Osteoblast (primary cell): ENCODE measurements around the gene KANSL1. TPM values are rescaled to one million over a fixed set of nuclear protein-coding genes. Genes with fewer than 3 reads are reported as not detected.

Experiments used
- DNase-seq: peaks from one replicate; pipeline ENCODE4 v3.0.0; 2011; ENCODE audit warnings: low spot score, mixed read lengths; ENCODE audit not compliant: insufficient read length; ENCODE audit errors: missing footprints
- H2AFZ ChIP-seq: 2 replicates; pipeline ENCODE4 v1.6.0; 2011; ENCODE audit warnings: mild to moderate bottlenecking, low read length
- H3K27ac ChIP-seq: 2 replicates; pipeline ENCODE4 v1.5.1; 2011; ENCODE audit warnings: mild to moderate bottlenecking, low read depth, low read length, moderate library complexity
- H3K27me3 ChIP-seq: 2 replicates; pipeline ENCODE4 v1.6.0; 2012; ENCODE audit warnings: mild to moderate bottlenecking, control low read depth, inconsistent platforms, low read length, moderate library complexity; ENCODE audit not compliant: insufficient read depth
- H3K36me3 ChIP-seq: 2 replicates; pipeline ENCODE4 v1.5.1; 2011; ENCODE audit warnings: mild to moderate bottlenecking, low read length, control low read depth, moderate library complexity; ENCODE audit not compliant: insufficient read depth
- H3K4me1 ChIP-seq: 2 replicates; pipeline ENCODE4 v1.5.1; 2011; ENCODE audit warnings: mild to moderate bottlenecking, low read length, control low read depth, moderate library complexity; ENCODE audit not compliant: insufficient read depth
- H3K4me2 ChIP-seq: 2 replicates; pipeline ENCODE4 v1.6.0; 2011; ENCODE audit warnings: mild to moderate bottlenecking, low read length; ENCODE audit not compliant: insufficient read depth
- H3K4me3 ChIP-seq: fragments of 200-600 bp; sonication (generic); 3 replicates; pipeline ENCODE4 v1.5.1; 2012; ENCODE audit warnings: mild to moderate bottlenecking, low read length, inconsistent platforms; ENCODE audit not compliant: insufficient read depth
- H3K79me2 ChIP-seq: 2 replicates; pipeline ENCODE4 v1.6.0; 2012; ENCODE audit warnings: mild to moderate bottlenecking, low read length, control low read depth, inconsistent platforms; ENCODE audit not compliant: insufficient read depth
- H3K9me3 ChIP-seq: 2 replicates; pipeline ENCODE4 v1.5.1; 2011; ENCODE audit warnings: low read depth, low read length, control low read depth
- H4K20me1 ChIP-seq: 2 replicates; pipeline ENCODE4 v1.6.0; 2012; ENCODE audit warnings: mild to moderate bottlenecking, low read length, control low read depth; ENCODE audit not compliant: insufficient read depth
- total RNA-seq: library from RNA; depleted of rRNA; stranded (reverse); fragments of >200 nt; gene quantifications from 2 replicates; pipeline ENCODE4 v1.2.3, GENCODE V29; 2012
- TF ChIP-seq, protein P1 (sequence below): IDR thresholded peaks from 2 replicates; pipeline ENCODE4 v1.5.1; 2011; ENCODE audit warnings: mild to moderate bottlenecking, low read depth, low read length, moderate library complexity; ENCODE audit errors: extremely low read depth

Gene KANSL1
- total RNA-seq, 1 donor: 151 TPM

DNA sequence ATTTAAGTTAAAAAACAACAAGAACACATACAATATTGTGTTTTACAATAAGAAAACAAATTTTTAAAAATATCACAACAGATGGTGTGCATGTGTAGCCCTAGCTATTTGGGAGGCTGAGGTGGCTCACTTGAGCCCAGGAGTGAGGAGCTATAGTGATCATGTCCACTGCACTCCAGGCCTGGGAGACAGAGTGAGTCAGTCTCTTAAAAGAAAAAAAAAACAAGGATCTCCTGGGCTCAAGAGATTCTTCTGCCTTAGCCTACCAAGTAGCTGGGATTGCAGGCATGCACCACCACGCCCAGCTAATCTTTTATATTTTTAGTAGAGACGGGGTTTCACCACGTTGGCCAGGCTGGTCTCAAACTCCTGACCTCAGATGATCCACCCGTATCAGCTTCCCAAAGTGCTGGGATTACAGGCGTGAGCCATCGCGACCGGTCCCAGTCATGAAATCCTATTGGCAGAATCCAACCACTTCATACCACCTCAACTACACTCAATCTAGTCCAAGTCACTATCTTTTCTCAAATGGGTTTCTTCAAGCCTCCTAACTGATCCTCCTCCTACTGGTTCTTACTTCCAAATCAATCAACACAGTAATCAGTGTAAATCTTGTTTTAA, 139.2 kb downstream of the KANSL1 start:
- Histone ChIP-seq H2AFZ (no peak overlapping the region), H4K20me1 (peaks cover 27% of the 10 kb centered on the region), H3K4me2 (no peak overlapping the region), H3K4me3 (no peak overlapping the region), H3K4me1 (peaks cover 27% of the 10 kb centered on the region), H3K27me3 (no peaks in the 10 kb centered on the region), H3K79me2 (peaks cover 50% of the 10 kb centered on the region), H3K36me3 (peaks cover 17% of the 10 kb centered on the region), H3K9me3 (no peaks in the 10 kb centered on the region), H3K27ac (no peak overlapping the region)
- DNase-seq: no peak
- TF ChIP-seq, protein P1, sequence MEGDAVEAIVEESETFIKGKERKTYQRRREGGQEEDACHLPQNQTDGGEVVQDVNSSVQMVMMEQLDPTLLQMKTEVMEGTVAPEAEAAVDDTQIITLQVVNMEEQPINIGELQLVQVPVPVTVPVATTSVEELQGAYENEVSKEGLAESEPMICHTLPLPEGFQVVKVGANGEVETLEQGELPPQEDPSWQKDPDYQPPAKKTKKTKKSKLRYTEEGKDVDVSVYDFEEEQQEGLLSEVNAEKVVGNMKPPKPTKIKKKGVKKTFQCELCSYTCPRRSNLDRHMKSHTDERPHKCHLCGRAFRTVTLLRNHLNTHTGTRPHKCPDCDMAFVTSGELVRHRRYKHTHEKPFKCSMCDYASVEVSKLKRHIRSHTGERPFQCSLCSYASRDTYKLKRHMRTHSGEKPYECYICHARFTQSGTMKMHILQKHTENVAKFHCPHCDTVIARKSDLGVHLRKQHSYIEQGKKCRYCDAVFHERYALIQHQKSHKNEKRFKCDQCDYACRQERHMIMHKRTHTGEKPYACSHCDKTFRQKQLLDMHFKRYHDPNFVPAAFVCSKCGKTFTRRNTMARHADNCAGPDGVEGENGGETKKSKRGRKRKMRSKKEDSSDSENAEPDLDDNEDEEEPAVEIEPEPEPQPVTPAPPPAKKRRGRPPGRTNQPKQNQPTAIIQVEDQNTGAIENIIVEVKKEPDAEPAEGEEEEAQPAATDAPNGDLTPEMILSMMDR: no peak

DNA sequence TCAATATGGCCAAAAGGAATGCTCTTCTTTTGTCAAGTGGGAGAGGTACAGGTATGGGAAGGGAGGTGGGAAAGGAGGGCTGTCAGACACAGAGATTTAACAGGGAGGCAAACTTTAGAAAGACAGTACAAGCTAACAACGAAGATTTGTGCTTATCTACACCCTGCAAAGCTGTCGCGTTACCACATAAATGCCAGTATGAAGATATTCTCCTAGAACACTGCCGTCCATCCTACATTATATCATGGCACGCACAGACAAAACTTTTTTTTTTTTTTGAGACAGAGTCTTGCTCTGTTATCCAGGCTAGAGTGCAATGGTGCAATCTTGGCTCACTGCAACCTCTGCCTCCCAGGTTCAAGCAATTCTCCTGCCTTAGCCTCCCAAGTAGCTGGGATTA, 143.6 kb downstream of the KANSL1 start:
- H3K4me3 ChIP-seq: no peak overlapping the region
- H2AFZ ChIP-seq: no peak overlapping the region
- no peak for DNase-seq
- H3K27me3 ChIP-seq: no peaks in the 10 kb centered on the region
- H4K20me1 ChIP-seq: peaks cover 6% of the 10 kb centered on the region
- H3K9me3 ChIP-seq: no peaks in the 10 kb centered on the region
- peaks cover 32% of the 10 kb centered on the region for H3K36me3 ChIP-seq
- TF ChIP-seq, protein P1: no peak
- H3K27ac ChIP-seq: no peak overlapping the region
- H3K79me2 ChIP-seq: peaks cover 26% of the 10 kb centered on the region
- peaks cover 12% of the 10 kb centered on the region for H3K4me1 ChIP-seq
- no peak overlapping the region for H3K4me2 ChIP-seq

DNA sequence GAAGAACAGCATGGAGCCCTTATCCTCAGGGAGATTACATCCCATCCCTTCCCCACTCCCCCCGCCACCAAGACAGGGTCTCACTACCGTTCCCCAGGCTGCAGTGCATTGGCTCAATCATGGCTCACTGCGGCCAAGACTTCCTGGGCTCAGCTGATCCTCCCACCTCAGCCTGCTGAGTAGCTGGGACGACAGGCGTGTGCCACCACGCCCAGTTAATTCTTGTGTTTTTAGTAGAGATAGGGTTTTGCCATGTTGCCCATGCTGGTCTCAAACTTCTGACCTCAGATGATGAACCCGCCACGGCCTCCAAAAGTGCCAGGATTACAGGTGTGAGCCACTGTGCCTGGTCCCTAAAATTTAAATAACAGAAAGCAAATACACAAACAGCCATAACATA, 145.4 kb downstream of the KANSL1 start:
- H3K27ac ChIP-seq: no peak overlapping the region
- H4K20me1 ChIP-seq: peaks cover 5% of the 10 kb centered on the region
- no peaks in the 10 kb centered on the region for H3K9me3 ChIP-seq
- no peak for DNase-seq
- no peaks in the 10 kb centered on the region for H3K27me3 ChIP-seq
- H3K36me3 ChIP-seq: peaks cover 46% of the 10 kb centered on the region
- H3K4me2 ChIP-seq: no peak overlapping the region
- TF ChIP-seq, protein P1: no peak
- peaks cover 9% of the 10 kb centered on the region for H3K4me1 ChIP-seq
- no peak overlapping the region for H2AFZ ChIP-seq
- H3K79me2 ChIP-seq: peaks cover 29% of the 10 kb centered on the region
- H3K4me3 ChIP-seq: no peak overlapping the region

DNA sequence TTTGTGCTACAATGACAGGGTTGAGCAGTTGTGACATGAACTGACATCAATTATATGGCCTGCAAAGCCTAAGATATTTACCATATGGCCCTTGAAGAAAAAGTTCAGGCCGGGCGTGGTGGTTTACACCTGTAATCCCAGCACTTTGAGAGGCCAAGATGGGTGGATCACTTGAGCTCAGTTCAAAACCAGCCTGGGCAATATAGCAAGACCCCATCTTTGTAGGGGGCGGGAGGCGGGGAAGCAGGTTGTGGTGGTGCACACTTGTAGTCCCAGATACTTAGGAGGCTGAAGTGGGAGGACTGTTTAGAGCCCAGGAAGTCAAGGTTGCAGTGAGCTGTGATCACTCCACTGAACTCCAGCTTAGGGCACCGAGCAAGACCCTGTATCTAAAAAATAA, 145.8 kb downstream of the KANSL1 start:
- peaks cover 5% of the 10 kb centered on the region for H4K20me1 ChIP-seq
- H3K79me2 ChIP-seq: peaks cover 33% of the 10 kb centered on the region

More for the DNA sequence above, 145.8 kb downstream of the KANSL1 start:
- Histone ChIP-seq H3K9me3 (no peaks in the 10 kb centered on the region), H3K27me3 (no peaks in the 10 kb centered on the region), H2AFZ (no peak overlapping the region), H3K36me3 (peaks cover 50% of the 10 kb centered on the region), H3K4me2 (no peak overlapping the region), H3K4me1 (peaks cover 9% of the 10 kb centered on the region), H3K4me3 (no peak overlapping the region), H3K27ac (no peak overlapping the region)
- TF ChIP-seq, protein P1: no peak
- DNase-seq: no peak
